Measurements from ENCODE around the gene CUTC. TPM values are rescaled to one million over a fixed set of nuclear protein-coding genes. Genes with fewer than 3 reads are reported as not detected.

The CUTC gene
- polyA plus RNA-seq, 3 donors, result 17.3 to 41.9 (median 35.5) TPM

DNA sequence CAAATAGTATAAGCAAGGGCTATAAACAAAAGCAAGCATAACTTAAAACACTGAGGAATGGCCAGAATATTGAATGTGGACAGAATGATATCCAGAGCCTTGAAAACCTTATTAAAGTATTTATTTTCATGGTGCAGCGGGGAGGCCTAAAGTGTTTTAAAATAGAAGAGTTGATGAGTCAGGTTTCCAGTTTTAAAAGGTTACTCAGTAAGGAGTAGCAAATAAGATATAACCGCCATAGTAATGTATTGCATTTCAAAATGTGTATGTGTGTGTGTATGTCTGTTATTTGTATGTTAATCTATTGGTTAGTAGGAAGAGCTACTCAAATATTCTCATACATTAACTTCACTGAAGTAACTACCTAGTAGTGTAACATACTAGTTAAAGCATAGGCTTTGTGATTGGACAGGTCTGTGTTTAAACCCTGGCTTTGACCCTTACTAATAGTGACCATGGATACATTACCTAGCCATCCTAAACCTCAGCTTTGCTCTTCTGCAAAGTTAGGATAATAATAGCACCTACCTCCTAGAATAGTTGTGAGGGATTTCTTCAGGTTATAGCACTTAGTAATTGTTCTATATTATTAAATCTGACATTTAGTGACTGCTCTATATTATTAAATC lies 16.9 kb downstream of the CUTC start:
- Histone ChIP-seq H3K4me1 (ENCODE audit: control insufficient read depth in 1 of 2, insufficient read depth in 2 of 2, low read length in 2 of 2) (no peaks in the 10 kb centered on the region), H3K4me2 (replicated peaks; ENCODE audit: extremely low read depth, low read length, poor library complexity, severe bottlenecking) (no peak overlapping the region), H3K79me2 (ENCODE audit: insufficient read depth, low read length) (no peaks in the 10 kb centered on the region), H3K4me3 (replicated peaks in 1 of 3; ENCODE audit: low read depth in 2 of 3, low read length in 3 of 3) (no peak overlapping the region), H2AFZ (ENCODE audit: insufficient read depth, low read depth, low read length, poor library complexity, severe bottlenecking) (no peak overlapping the region), H3K36me3 (replicated peaks in 1 of 2; ENCODE audit: control insufficient read depth in 1 of 2, insufficient read depth in 2 of 2, low read length in 2 of 2) (peaks cover 92 to 96% of the 10 kb centered on the region in 2 donors), H3K9me3 (replicated peaks in 1 of 2; ENCODE audit: control insufficient read depth in 1 of 2, insufficient read depth in 1 of 2, low read length in 2 of 2) (no peaks in the 10 kb centered on the region), H3K27ac (ENCODE audit: low read depth in 1 of 2, low read length in 2 of 2) (no peak overlapping the region), H3K9ac (ENCODE audit: insufficient read depth, low read length, poor library complexity, severe bottlenecking) (no peak overlapping the region), H3K27me3 (ENCODE audit: control insufficient read depth in 2 of 2, insufficient read depth in 2 of 2, low read length in 2 of 2) (no peaks in the 10 kb centered on the region), H4K20me1 (ENCODE audit: insufficient read depth, low read length) (no peaks in the 10 kb centered on the region)
- DNase-seq, result no peak
- WGBS (ENCODE audit: insufficient coverage), result no CpG with 5 or more reads among the region's 2 CpGs
- intact Hi-C loops (cut with micrococcal nuclease), result no loop called here
- Mint-ChIP-seq H3K36me3 (peaks cover 73 to 86% of the 10 kb centered on the region in 2 donors), H3K4me3 (no peak overlapping the region), H3K27me3 (ENCODE audit: low read depth in 3 of 3) (no peaks in the 10 kb centered on the region), H3K4me1 (peaks cover 4% of the 10 kb centered on the region), H3K27ac (peak overlapping the region in 4 of 7 donors; percentile 28 to 65 (median 40)), H3K9me3 (peaks cover 0 to 1% (median 0%) of the 10 kb centered on the region in 7 donors)
- no peak for TF ChIP-seq CTCF (IDR thresholded peaks at IDR 0.05)

DNA sequence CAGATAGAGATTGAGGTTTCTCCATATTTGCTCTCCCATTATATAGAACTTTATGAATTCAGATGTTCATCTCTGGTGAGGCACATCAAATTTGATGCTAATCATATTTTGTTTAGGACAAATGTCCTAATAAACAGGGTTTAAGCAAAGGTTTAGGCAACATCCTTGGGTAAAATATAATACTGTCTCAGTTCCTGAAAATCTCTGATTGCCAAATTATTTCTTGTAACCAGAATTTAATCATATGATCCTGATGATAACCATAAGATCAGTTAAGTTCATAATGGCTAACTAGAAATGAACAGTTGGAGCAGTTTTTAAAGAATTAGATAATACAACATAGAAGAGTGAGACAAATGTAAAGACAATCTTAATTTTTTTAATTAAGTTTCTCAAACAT lies 18.6 kb downstream of the CUTC start:
- Histone ChIP-seq H3K27me3 (ENCODE audit: control insufficient read depth in 2 of 2, insufficient read depth in 2 of 2, low read length in 2 of 2) (no peaks in the 10 kb centered on the region), H3K27ac (ENCODE audit: low read depth in 1 of 2, low read length in 2 of 2) (no peak overlapping the region), H2AFZ (ENCODE audit: insufficient read depth, low read depth, low read length, poor library complexity, severe bottlenecking) (no peak overlapping the region), H3K79me2 (ENCODE audit: insufficient read depth, low read length) (no peaks in the 10 kb centered on the region), H3K4me1 (ENCODE audit: control insufficient read depth in 1 of 2, insufficient read depth in 2 of 2, low read length in 2 of 2) (no peaks in the 10 kb centered on the region), H3K9ac (ENCODE audit: insufficient read depth, low read length, poor library complexity, severe bottlenecking) (no peak overlapping the region), H3K36me3 (replicated peaks in 1 of 2; ENCODE audit: control insufficient read depth in 1 of 2, insufficient read depth in 2 of 2, low read length in 2 of 2) (peaks cover 96% of the 10 kb centered on the region in 2 donors), H3K9me3 (replicated peaks in 1 of 2; ENCODE audit: control insufficient read depth in 1 of 2, insufficient read depth in 1 of 2, low read length in 2 of 2) (no peaks in the 10 kb centered on the region), H3K4me2 (replicated peaks; ENCODE audit: extremely low read depth, low read length, poor library complexity, severe bottlenecking) (no peak overlapping the region), H3K4me3 (replicated peaks in 1 of 3; ENCODE audit: low read depth in 2 of 3, low read length in 3 of 3) (no peak overlapping the region), H4K20me1 (ENCODE audit: insufficient read depth, low read length) (no peaks in the 10 kb centered on the region)
- H3K4me3 Mint-ChIP-seq, result no peak overlapping the region
- H3K9me3 Mint-ChIP-seq, result peaks cover 0 to 1% (median 0%) of the 10 kb centered on the region in 7 donors
- H3K27me3 Mint-ChIP-seq (ENCODE audit: low read depth in 3 of 3), result no peaks in the 10 kb centered on the region
- DNase-seq, result no peak
- H3K27ac Mint-ChIP-seq, result peak overlapping the region in 1 of 7 donors; percentile 13
- no peak for TF ChIP-seq CTCF (IDR thresholded peaks at IDR 0.05)
- intact Hi-C loops (cut with micrococcal nuclease), result no loop called here
- H3K4me1 Mint-ChIP-seq, result peaks cover 4% of the 10 kb centered on the region
- peaks cover 73 to 86% of the 10 kb centered on the region in 2 donors for H3K36me3 Mint-ChIP-seq
